ENCODE data around the gene LOXL1. TPM values are rescaled to one million over a fixed set of nuclear protein-coding genes. Genes with fewer than 3 reads are reported as not detected.

Gene LOXL1
- total RNA-seq, 4 donors from 2014 or later = 4.3 to 12.1 (median 7.3) TPM

DNA sequence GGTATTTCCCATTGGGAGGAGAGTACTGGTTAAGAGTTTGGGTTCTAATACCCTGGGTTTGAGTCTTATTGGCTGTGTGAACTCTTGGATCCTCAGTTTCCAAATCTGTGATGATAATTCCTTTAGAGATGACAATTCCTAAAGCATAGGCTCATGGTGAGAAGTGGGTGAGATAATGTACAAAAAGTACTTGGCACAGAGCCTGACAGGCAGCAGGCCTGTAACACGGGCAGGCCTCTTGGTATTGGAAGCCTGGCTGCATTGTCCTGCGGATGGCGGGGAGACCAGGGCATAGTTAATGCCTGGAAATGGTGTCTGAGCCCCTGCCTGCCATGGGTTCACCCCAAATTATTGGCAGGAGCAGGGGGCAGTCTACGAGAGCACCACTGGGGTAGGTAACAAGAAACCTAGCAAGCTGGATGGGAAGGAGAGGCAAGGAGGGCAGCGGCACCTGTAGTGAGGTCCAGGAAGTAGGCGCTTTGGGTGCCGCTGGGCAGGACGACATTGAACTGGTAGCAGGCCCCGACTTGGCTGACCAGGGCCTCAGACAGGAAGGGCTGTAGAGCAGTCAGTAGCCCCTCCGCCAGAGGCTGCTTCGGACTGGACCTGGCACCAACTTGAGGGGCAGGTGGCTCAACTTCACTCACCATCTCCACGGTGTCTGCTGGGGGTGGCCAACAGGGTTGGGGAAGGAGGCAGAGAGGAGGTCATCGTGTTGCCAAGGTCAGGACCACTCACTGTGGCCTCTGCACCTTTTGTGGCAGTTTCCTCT lies 58.1 kb downstream of the LOXL1 start:
- Histone ChIP-seq H3K4me1 (peaks cover 85% of the 10 kb centered on the region), H3K27ac (peak overlapping the region; percentile 92), H3K4me3 (no peak overlapping the region), H3K27me3 (no peaks in the 10 kb centered on the region), H3K9me3 (no peaks in the 10 kb centered on the region), H3K36me3 (peaks cover 11% of the 10 kb centered on the region)
- DNase-seq (ENCODE audit: low spot score in 2 of 2) = no peak
- 82% methylated on average over 12 of the region's 13 CpGs for WGBS
- TF ChIP-seq POLR2A (IDR thresholded peaks at IDR 0.05) = no peak

DNA sequence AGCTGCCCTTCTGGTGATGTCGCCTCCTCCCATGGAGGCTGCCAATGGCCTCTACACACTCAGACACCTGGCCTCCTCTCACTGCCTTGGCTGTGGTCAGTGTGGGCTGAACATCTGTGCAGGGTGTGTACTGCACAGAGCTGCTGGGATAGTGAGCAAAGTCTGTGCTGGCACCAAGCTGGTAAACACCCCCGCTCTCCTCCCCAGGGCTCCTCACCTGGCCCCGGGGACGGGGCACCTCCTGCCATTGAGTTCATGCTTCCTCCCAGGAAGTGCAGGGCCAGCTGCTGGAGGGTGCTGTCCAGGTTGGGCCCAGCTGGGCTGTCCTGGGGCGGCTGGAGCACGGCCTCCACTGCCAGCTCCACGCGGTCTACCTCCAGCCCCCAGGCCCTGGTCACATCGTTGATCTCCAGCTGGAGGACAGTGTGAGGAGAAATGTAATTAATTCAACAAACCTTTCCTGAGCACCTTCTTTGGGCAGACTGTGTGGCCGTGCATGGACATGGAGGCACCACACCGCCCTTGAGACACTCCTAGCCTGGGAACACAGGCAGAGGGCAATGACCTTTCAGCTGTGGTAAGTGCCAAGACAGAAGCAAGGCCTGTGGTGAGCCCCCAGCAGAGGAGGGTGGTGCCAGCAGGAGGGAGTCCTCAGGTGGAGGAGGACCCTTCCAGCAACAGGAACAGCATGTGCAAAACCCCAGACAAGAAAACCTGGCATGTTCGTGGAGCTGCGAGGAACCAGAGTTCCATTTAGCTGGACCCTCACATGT lies 59.0 kb downstream of the LOXL1 start:
- no peak for TF ChIP-seq EP300 (IDR thresholded peaks at IDR 0.05)
- TF ChIP-seq POLR2AphosphoS5 (IDR thresholded peaks at IDR 0.05) = no peak
- TF ChIP-seq, protein P1, sequence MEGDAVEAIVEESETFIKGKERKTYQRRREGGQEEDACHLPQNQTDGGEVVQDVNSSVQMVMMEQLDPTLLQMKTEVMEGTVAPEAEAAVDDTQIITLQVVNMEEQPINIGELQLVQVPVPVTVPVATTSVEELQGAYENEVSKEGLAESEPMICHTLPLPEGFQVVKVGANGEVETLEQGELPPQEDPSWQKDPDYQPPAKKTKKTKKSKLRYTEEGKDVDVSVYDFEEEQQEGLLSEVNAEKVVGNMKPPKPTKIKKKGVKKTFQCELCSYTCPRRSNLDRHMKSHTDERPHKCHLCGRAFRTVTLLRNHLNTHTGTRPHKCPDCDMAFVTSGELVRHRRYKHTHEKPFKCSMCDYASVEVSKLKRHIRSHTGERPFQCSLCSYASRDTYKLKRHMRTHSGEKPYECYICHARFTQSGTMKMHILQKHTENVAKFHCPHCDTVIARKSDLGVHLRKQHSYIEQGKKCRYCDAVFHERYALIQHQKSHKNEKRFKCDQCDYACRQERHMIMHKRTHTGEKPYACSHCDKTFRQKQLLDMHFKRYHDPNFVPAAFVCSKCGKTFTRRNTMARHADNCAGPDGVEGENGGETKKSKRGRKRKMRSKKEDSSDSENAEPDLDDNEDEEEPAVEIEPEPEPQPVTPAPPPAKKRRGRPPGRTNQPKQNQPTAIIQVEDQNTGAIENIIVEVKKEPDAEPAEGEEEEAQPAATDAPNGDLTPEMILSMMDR (IDR thresholded peaks at IDR 0.05) = no peak
- TF ChIP-seq POLR2A (IDR thresholded peaks at IDR 0.05) = no peak
- Histone ChIP-seq H3K4me1 (peaks cover 92% of the 10 kb centered on the region), H3K27ac (peak overlapping the region; percentile 92), H3K36me3 (peaks cover 11% of the 10 kb centered on the region), H3K9me3 (no peaks in the 10 kb centered on the region), H3K27me3 (no peaks in the 10 kb centered on the region), H3K4me3 (no peak overlapping the region)
- DNase-seq (ENCODE audit: low spot score in 2 of 2) = no peak
- WGBS = 88% methylated on average over 4 of the region's 13 CpGs

DNA sequence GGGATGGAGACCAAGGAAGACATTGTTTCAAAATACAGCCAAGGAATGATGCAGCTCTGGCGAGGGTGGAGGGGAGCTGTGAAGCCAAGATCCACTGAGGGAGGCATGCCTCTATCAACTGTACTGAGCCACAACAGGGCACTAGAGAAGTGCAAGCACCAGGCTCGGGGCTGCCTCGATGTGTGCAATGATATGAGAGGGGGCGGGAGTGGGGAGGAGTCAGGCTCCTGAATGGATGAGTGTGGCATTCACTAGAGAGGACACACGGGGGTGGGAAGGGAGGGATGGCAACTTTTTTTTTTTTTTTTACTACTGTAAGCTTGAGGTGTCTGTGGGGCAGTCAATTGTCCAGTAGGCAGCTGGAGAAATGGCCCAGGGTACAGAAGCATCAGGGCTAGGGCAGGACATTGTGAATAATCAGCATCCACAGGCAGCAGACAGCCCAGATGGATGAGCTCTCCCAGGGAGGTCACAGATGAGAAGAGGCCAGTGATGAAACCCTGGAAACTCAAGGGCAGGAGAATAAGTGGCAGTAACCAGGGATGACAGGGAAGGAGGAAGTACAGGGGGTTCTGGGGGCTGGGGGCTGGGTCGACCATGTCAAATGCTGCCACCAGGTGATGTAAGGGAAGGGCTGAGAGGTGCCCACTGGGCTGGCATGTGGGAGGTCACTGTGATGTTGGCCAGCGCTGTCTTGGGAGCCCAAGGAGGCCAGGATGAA lies 60.0 kb downstream of the LOXL1 start:
- Histone ChIP-seq H3K4me1 (peaks cover 97% of the 10 kb centered on the region), H3K27me3 (no peaks in the 10 kb centered on the region), H3K27ac (no peak overlapping the region), H3K4me3 (no peak overlapping the region), H3K9me3 (no peaks in the 10 kb centered on the region), H3K36me3 (peaks cover 11% of the 10 kb centered on the region)
- TF ChIP-seq POLR2A (IDR thresholded peaks at IDR 0.05) (no peak), POLR2AphosphoS5 (IDR thresholded peaks at IDR 0.05) (no peak), EP300 (IDR thresholded peaks at IDR 0.05) (no peak)
- TF ChIP-seq, protein P1 (IDR thresholded peaks at IDR 0.05) = no peak
- no peak for DNase-seq (ENCODE audit: low spot score in 2 of 2)
- 56% methylated on average over 7 of the region's 7 CpGs for WGBS

DNA sequence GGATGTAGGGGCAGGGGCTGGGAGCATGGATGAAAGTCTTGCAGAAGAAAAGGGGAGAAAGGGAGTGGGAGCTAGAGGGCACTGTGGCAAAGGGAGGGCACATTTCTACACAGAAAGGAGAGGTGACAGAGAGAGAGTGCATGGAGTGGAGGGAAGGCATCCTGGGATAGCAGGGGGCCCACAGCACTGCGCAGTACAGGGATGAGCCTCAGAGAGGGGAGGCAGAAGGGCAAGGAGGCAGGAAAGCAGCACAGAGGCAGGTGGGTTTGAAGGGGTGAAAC lies 60.5 kb downstream of the LOXL1 start:
- WGBS = 83% methylated on average over 1 of the region's 1 CpG
- Histone ChIP-seq H3K27ac (peak overlapping the region; percentile 42), H3K4me3 (no peak overlapping the region), H3K4me1 (peaks cover 97% of the 10 kb centered on the region), H3K27me3 (no peaks in the 10 kb centered on the region), H3K36me3 (peaks cover 11% of the 10 kb centered on the region), H3K9me3 (no peaks in the 10 kb centered on the region)
- TF ChIP-seq, protein P1 (IDR thresholded peaks at IDR 0.05) = no peak
- TF ChIP-seq POLR2A (IDR thresholded peaks at IDR 0.05) = no peak
- TF ChIP-seq POLR2AphosphoS5 (IDR thresholded peaks at IDR 0.05) = no peak
- TF ChIP-seq EP300 (IDR thresholded peaks at IDR 0.05) = no peak
- no peak for DNase-seq (ENCODE audit: low spot score in 2 of 2)

DNA sequence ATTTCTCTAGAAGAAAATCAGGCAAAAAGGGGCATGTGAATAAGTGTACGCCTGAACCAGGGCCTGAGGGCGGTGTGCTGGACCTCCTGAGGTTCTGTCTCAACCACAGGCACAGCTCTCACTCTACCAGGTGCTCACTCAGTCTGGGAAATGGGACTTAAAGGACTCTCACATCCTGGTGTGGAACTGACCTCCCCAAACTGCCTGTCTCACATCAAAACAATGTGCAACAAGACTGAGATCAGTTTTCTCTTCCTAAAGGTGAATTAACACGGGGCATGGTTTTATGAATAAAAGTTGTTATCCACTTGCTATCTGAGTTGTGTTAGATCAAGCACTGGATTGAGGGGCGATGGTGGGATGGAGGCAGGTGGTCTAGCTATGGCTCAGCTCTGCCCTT lies 61.0 kb downstream of the LOXL1 start:
- H3K9me3 ChIP-seq = no peaks in the 10 kb centered on the region
- peaks cover 94% of the 10 kb centered on the region for H3K4me1 ChIP-seq
- H3K27me3 ChIP-seq = no peaks in the 10 kb centered on the region
- TF ChIP-seq POLR2A (IDR thresholded peaks at IDR 0.05) (no peak), EP300 (IDR thresholded peaks at IDR 0.05) (no peak), POLR2AphosphoS5 (IDR thresholded peaks at IDR 0.05) (no peak)
- TF ChIP-seq, protein P1 (IDR thresholded peaks at IDR 0.05) = no peak
- H3K36me3 ChIP-seq = peaks cover 11% of the 10 kb centered on the region
- H3K27ac ChIP-seq = peak overlapping the region; percentile 42
- WGBS = 96% methylated on average over 4 of the region's 4 CpGs
- no peak overlapping the region for H3K4me3 ChIP-seq
- DNase-seq (ENCODE audit: low spot score in 2 of 2) = no peak

All from suprapubic skin (tissue), 4 donors.